T-helper 17 cell (primary cell): Measurements from ENCODE around the gene PLCH2. TPM values are rescaled to one million over a fixed set of nuclear protein-coding genes. Genes with fewer than 3 reads are reported as not detected.

ENCODE experiments used
- ATAC-seq: fragments of 150-1000 bp; cut with Tn5 transposase; 2 replicates; pipeline ENCODE4 v1.10.0; 2021; ENCODE audit warnings: mild to moderate bottlenecking, moderate library complexity
- DNase-seq, 3 donors: peaks; one replicate each; pipeline versions ENCODE4 v3.0.0 to v3.0.0-alpha.2; 2020 to 2021
- H3K9me3 ChIP-seq: one replicate; pipeline ENCODE4 v1.7.0; 2013; ENCODE audit warnings: low read length, mild to moderate bottlenecking; ENCODE audit not compliant: control insufficient read depth, poor library complexity, severe bottlenecking
- H3K27ac Mint-ChIP-seq: one replicate; pipeline ENCODE4 v1.8.0; 2022; ENCODE audit warnings: mild to moderate bottlenecking, moderate library complexity, mixed read lengths
- H3K27me3 Mint-ChIP-seq: one replicate; pipeline ENCODE4 v1.8.0; 2022; ENCODE audit warnings: mixed read lengths
- H3K36me3 Mint-ChIP-seq: one replicate; pipeline ENCODE4 v1.8.0; 2022; ENCODE audit warnings: low read depth, mixed read lengths
- H3K4me1 Mint-ChIP-seq: one replicate; pipeline ENCODE4 v1.8.0; 2022; ENCODE audit warnings: mild to moderate bottlenecking, mixed read lengths
- H3K4me3 Mint-ChIP-seq: one replicate; pipeline ENCODE4 v1.8.0; 2022; ENCODE audit warnings: mild to moderate bottlenecking, moderate library complexity, mixed read lengths
- total RNA-seq, 4 donors: library from RNA in 2 of 4; stranded (reverse) in 2 of 4; gene quantifications; one replicate each; pipeline ENCODE4 v1.2.3 and lab custom pipeline; 2022 to 2026

The PLCH2 gene
- total RNA-seq, 2 donors from 2014 or later: 30.0 to 39.3 TPM

- no peaks in the 10 kb centered on the region for H3K9me3 ChIP-seq
- peaks cover 31% of the 10 kb centered on the region for H3K4me1 Mint-ChIP-seq
- no peaks in the 10 kb centered on the region for H3K27me3 Mint-ChIP-seq
- no peak for ATAC-seq
- H3K4me3 Mint-ChIP-seq: peak overlapping the region; percentile 99
- peak overlapping the region; percentile 98 for H3K27ac Mint-ChIP-seq
- peaks cover 5% of the 10 kb centered on the region for H3K36me3 Mint-ChIP-seq
- DNase-seq: no peak
These were observed 78.0 kb downstream of the PLCH2 start for GRCh38 chr1:2553871-2554620.

GRCh38 chr1:2554621-2555387 is 78.7 kb downstream of the PLCH2 start:
- no peaks in the 10 kb centered on the region for H3K9me3 ChIP-seq
- Mint-ChIP-seq H3K27ac (peak overlapping the region; percentile 98), H3K36me3 (peaks cover 5% of the 10 kb centered on the region), H3K27me3 (no peaks in the 10 kb centered on the region), H3K4me3 (peak overlapping the region; percentile 99), H3K4me1 (peaks cover 29% of the 10 kb centered on the region)
- ATAC-seq (peak; percentile 31), DNase-seq (peak in 1 of 3 donors; percentile 43)

Other genes starting within 250 kb of the PLCH2 start
- 100 to 1,000 TPM; 183 to 215 TPM for gene SKI, start 248.0 kb upstream of the PLCH2 start, total RNA-seq
- 1 to 10 TPM; 7.0 to 8.4 TPM for gene MORN1, start 84.7 kb upstream of the PLCH2 start, total RNA-seq
- 10 to 100 TPM; 68.4 to 70.0 TPM for gene RER1, start 84.4 kb upstream of the PLCH2 start, total RNA-seq
- gene PEX10, start 63.7 kb upstream of the PLCH2 start, total RNA-seq: 1 to 10 TPM; 7.3 to 8.3 TPM
- gene PANK4, start 50.3 kb downstream of the PLCH2 start, total RNA-seq: 10 to 100 TPM; 47.9 to 53.5 TPM
- gene HES5, start 54.0 kb downstream of the PLCH2 start, total RNA-seq: not detected
- gene TNFRSF14, start 80.1 kb downstream of the PLCH2 start, total RNA-seq: 100 to 1,000 TPM; 179 to 212 TPM
- gene PRXL2B, start 110.5 kb downstream of the PLCH2 start, total RNA-seq: 10 to 100 TPM; 17.6 to 18.5 TPM
- gene MMEL1, start 156.7 kb downstream of the PLCH2 start, total RNA-seq: 1 to 10 TPM in 1 of 2 donors, under 1 TPM in 1; 0.94 to 3.8 TPM